ENCODE data around the gene GALNT18. TPM values are rescaled to one million over a fixed set of nuclear protein-coding genes. Genes with fewer than 3 reads are reported as not detected.

Gene GALNT18
- total and polyA plus RNA-seq, 2 of the 4 experiments (the other 2 are of a cell fraction) = 9.5 to 11.3 TPM

DNA sequence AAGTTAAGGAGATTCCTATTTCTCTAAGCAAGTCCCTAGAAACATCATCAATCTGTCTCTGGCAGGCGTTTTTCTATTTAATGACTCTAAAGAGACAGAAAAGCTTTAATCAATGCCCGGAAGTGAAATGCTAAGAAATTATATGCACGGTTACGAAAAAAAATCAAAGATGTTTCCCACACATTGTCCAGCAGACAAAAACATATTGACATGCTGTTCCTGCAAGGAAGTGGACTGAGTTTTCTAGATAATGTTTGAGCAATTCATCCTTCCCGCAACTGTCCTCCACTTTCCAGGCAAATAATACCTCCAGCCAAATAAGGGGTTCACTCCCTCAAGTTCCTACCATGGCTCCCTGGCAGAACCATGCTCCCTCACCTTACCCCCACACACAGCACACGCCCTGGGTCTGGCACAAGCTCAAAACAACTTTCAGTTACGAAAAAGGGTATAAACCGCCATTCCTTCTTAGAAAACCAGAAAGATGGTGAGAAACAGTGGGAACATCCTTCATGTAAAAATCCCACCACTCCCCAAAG is 29.6 kb downstream of the GALNT18 start:
- 0 out of 4 replicates have a peak, but pooled peaks cover 0 to 5% of the 10 kb centered on the region in 2 experiments for H3K79me1 ChIP-seq (ENCODE audit: low read depth in 1 of 2, low read length in 2 of 2)
- no peak overlapping the region for H3K4ac ChIP-seq (ENCODE audit: low read depth, low read length)
- dilution Hi-C loops (cut with HindIII; ENCODE audit: low sequenced_read_pairs, unreplicated experiment) (no loop called here), in situ Hi-C loops (cut with MboI; ENCODE audit: low sequenced_read_pairs) (no loop called here), intact Hi-C loops (cut with micrococcal nuclease) (no loop called here)
- H2BK15ac ChIP-seq (ENCODE audit: low read depth, low read length) = no peak overlapping the region
- no peak overlapping the region for H3K14ac ChIP-seq (replicated peaks; ENCODE audit: low read depth, low read length)
- H2BK120ac ChIP-seq (ENCODE audit: low read depth, low read length) = no peak overlapping the region
- no peak overlapping the region for H3K56ac ChIP-seq (ENCODE audit: extremely low read depth, insufficient read depth, low read length)
- H3K36me3 ChIP-seq (ENCODE audit: control insufficient read depth, insufficient read depth, low read length) = no peaks in the 10 kb centered on the region
- no peak overlapping the region for H3K18ac ChIP-seq (ENCODE audit: low read depth, low read length)
- ChIA-PET POLR2A (ENCODE audit: unreplicated experiment) (interaction anchor here (1.0 kb wide), 1 partner anchor 17 kb away, joined by 5 read pairs; no protein-coding TSS in a partner anchor), CTCF (interaction anchor here (0.7 kb wide), 1 partner anchor 583 kb away, joined by 3 read pairs; no protein-coding TSS in a partner anchor)
- H3K4me2 ChIP-seq (ENCODE audit: low read depth, low read length) = no peak overlapping the region
- H4K5ac ChIP-seq (ENCODE audit: low read depth, low read length) = no peak overlapping the region
- no peak overlapping the region for H2BK5ac ChIP-seq (ENCODE audit: low read depth, low read length, poor library complexity, severe bottlenecking)
- 0 out of 2 replicates have a peak, but pooled peaks cover 2% of the 10 kb centered on the region for H3K9me1 ChIP-seq (ENCODE audit: insufficient read depth, low read length)
- no peak overlapping the region for H3K9ac ChIP-seq (ENCODE audit: low read depth, low read length)
- H4K91ac ChIP-seq (ENCODE audit: insufficient read depth, low read depth, low read length) = no peak overlapping the region
- H3K23ac ChIP-seq (ENCODE audit: low read depth, low read length) = no peak overlapping the region
- H2AFZ ChIP-seq (replicated peaks; ENCODE audit: low read length, poor library complexity) = no peak overlapping the region
- H3K4me3 ChIP-seq (ENCODE audit: insufficient read depth, low read depth, low read length) = no peak overlapping the region
- TF ChIP-seq MXI1 (IDR thresholded peaks at IDR 0.05; ENCODE audit: borderline replicate concordance, low read depth, low read length) (no peak), RFX5 (IDR thresholded peaks at IDR 0.05; ENCODE audit: low read depth, low read length) (no peak)
- H3K27me3 ChIP-seq (ENCODE audit: control insufficient read depth, insufficient read depth, low read length) = no peaks in the 10 kb centered on the region
- no peaks in the 10 kb centered on the region for H3K9me3 ChIP-seq (ENCODE audit: control insufficient read depth, insufficient read depth, low read length)
- H2AK9ac ChIP-seq (replicated peaks; ENCODE audit: low read depth, low read length, poor library complexity) = no peak overlapping the region
- H3K4me1 ChIP-seq (ENCODE audit: control insufficient read depth, insufficient read depth, low read length) = peaks cover 2% of the 10 kb centered on the region
- no peak overlapping the region for H4K8ac ChIP-seq (ENCODE audit: low read depth in 2 of 2, low read length in 2 of 2)
- H4K20me1 ChIP-seq (ENCODE audit: insufficient read depth, low read length) = no peaks in the 10 kb centered on the region
- no peak overlapping the region for H2AK5ac ChIP-seq (ENCODE audit: low read depth, low read length)
- no peak overlapping the region for H2BK20ac ChIP-seq (ENCODE audit: low read depth, low read length)
- no TSS peak for BruUV-seq (replicated peaks)
- H3K27ac ChIP-seq (ENCODE audit: insufficient read depth, low read length) = no peak overlapping the region
- 100% methylated on average over 1 of the region's 8 CpGs; no CpG with 5 or more reads in 1 of the 2 experiments for WGBS, 2 experiments (ENCODE audit: extremely low coverage in 2 of 2, insufficient read length in 1 of 2)
- DNase-seq = no peak
- no peak for ATAC-seq (ENCODE audit: low read depth)

Measured in IMR-90 (cell line).